Endothelial cell of umbilical vein (primary cell): ENCODE results near the gene SLC27A2. TPM values are rescaled to one million over a fixed set of nuclear protein-coding genes. Genes with fewer than 3 reads are reported as not detected.

ENCODE experiments used
- BruUV-seq: library from RNA; stranded (reverse); fragments of 400-500 nt; replicated peaks from 2 replicates; lab custom pipeline; 2021; lab: Mats Ljungman, UMichigan
- CTCF ChIA-PET: fragments of 300-600, 350-600 bp; sonication (Branson Sonifier 250); formaldehyde crosslinking; loops from one replicate; lab custom pipeline; 2021; ENCODE audit warnings: antibody characterized with exemption, inconsistent platforms; lab: Charles Lee
- POLR2A ChIA-PET: fragments of 300-600, 350-600 bp; sonication (Branson Sonifier 250); formaldehyde crosslinking; loops from one replicate; lab custom pipeline; 2021; ENCODE audit warnings: antibody characterized with exemption, inconsistent platforms; lab: Charles Lee
- DNase-seq: peaks from one replicate; pipeline ENCODE4 v3.0.0-alpha.2; 2011; ENCODE audit warnings: low read depth, low spot score
- FAIRE-seq: peaks from 2 replicates; lab custom pipeline; 2011; peaks lifted over from hg19 to GRCh38; lab: Jason Lieb, UNC
- H2AFZ ChIP-seq: 2 replicates; pipeline ENCODE4 v1.6.0; 2012; ENCODE audit warnings: low read depth, low read length, control low read depth, inconsistent platforms
- H3K27ac ChIP-seq: 2 replicates; pipeline ENCODE4 v1.5.1; 2011; ENCODE audit warnings: low read depth, mild to moderate bottlenecking, control low read depth, low read length, moderate library complexity; ENCODE audit not compliant: insufficient read depth
- H3K27me3 ChIP-seq, 2 experiments: 2 replicates each; pipeline versions ENCODE4 v1.6.0 to v1.6.1; 2011; ENCODE audit warnings: low read length in 2 of 2, mixed read lengths in 1 of 2; ENCODE audit not compliant: control insufficient read depth in 2 of 2, insufficient read depth in 2 of 2
- H3K36me3 ChIP-seq, 2 experiments: 2 replicates in 1 of 2; 3 replicates in 1 of 2; pipeline ENCODE4 v1.5.1; 2011; ENCODE audit warnings: low read length in 2 of 2, mild to moderate bottlenecking in 1 of 2, moderate library complexity in 1 of 2; ENCODE audit not compliant: control insufficient read depth in 2 of 2, insufficient read depth in 2 of 2; ENCODE audit errors: extremely low read depth in 1 of 2
- H3K4me1 ChIP-seq: 3 replicates; pipeline ENCODE4 v1.5.1; 2011; ENCODE audit warnings: mild to moderate bottlenecking, low read length; ENCODE audit not compliant: control insufficient read depth, insufficient read depth; ENCODE audit errors: extremely low read depth
- H3K4me2 ChIP-seq: 2 replicates; pipeline ENCODE4 v1.6.1; 2011; ENCODE audit warnings: low read length, control low read depth, mixed read lengths; ENCODE audit not compliant: insufficient read depth
- H3K4me3 ChIP-seq, 3 experiments: fragments of 200-600 bp in 1 of 3; sonication (generic), shearing (Covaris generic) in 1 of 3; replicated peaks in 1 of 3; 2 replicates each; pipeline ENCODE4 v1.5.1; 2011 to 2016; ENCODE audit warnings: control low read depth in 3 of 3, low read length in 3 of 3, mild to moderate bottlenecking in 2 of 3, inconsistent platforms in 1 of 3, low read depth in 1 of 3, moderate library complexity in 1 of 3; ENCODE audit not compliant: insufficient read depth in 1 of 3
- H3K79me2 ChIP-seq: 2 replicates; pipeline ENCODE4 v1.6.0; 2012; ENCODE audit warnings: low read length, inconsistent platforms; ENCODE audit not compliant: control insufficient read depth, insufficient read depth
- H3K9ac ChIP-seq: replicated peaks from 2 replicates; pipeline ENCODE3; 2011; ENCODE audit warnings: low read length, control low read depth; ENCODE audit not compliant: insufficient read depth; ENCODE audit errors: extremely low read depth
- H3K9me1 ChIP-seq: replicated peaks from 3 replicates; pipeline ENCODE4 v1.6.0; 2011; ENCODE audit warnings: mild to moderate bottlenecking, low read length; ENCODE audit not compliant: control insufficient read depth, insufficient read depth; ENCODE audit errors: extremely low read depth
- H3K9me3 ChIP-seq: replicated peaks from 2 replicates; pipeline ENCODE4 v1.5.1; 2012; ENCODE audit warnings: low read length, inconsistent platforms; ENCODE audit not compliant: control insufficient read depth, insufficient read depth
- H4K20me1 ChIP-seq: replicated peaks from 2 replicates; pipeline ENCODE3; 2011; ENCODE audit warnings: mild to moderate bottlenecking, low read length; ENCODE audit not compliant: control insufficient read depth, insufficient read depth; ENCODE audit errors: extremely low read depth
- CTCF ChIP-seq, 2 donors: IDR thresholded peaks; 1 replicate in 1 of 2; 2 replicates in 1 of 2; pipeline ENCODE4 v1.5.1; 2011; ENCODE audit warnings: low read length in 2 of 2, mild to moderate bottlenecking in 2 of 2, moderate library complexity in 2 of 2, control low read depth in 1 of 2, inconsistent platforms in 1 of 2, low read depth in 1 of 2; ENCODE audit not compliant: insufficient read depth in 1 of 2; ENCODE audit errors: extremely low read depth in 1 of 2
- EZH2 ChIP-seq: IDR thresholded peaks from 2 replicates; pipeline ENCODE4 v1.6.1; 2012; ENCODE audit warnings: borderline replicate concordance, low read depth, mild to moderate bottlenecking, moderate library complexity, low read length, inconsistent platforms; ENCODE audit not compliant: severe bottlenecking
- FOS ChIP-seq: IDR thresholded peaks from 2 replicates; pipeline ENCODE4 v1.6.1; 2011; ENCODE audit warnings: mild to moderate bottlenecking, low read length, moderate library complexity, borderline replicate concordance; ENCODE audit not compliant: insufficient read depth
- GATA2 ChIP-seq: IDR thresholded peaks from 2 replicates; pipeline ENCODE4 v1.7.0; 2011; ENCODE audit warnings: low read depth, mild to moderate bottlenecking, moderate library complexity, mixed read lengths, low read length; ENCODE audit not compliant: insufficient read length, insufficient read depth
- JUN ChIP-seq: IDR thresholded peaks from 2 replicates; pipeline ENCODE4 v1.6.1; 2011; ENCODE audit warnings: borderline replicate concordance, low read depth; ENCODE audit not compliant: insufficient read length, insufficient read depth
- MAX ChIP-seq: IDR thresholded peaks from 2 replicates; pipeline ENCODE4 v1.6.1; 2011; ENCODE audit not compliant: insufficient read depth, insufficient read length
- MYC ChIP-seq: IDR thresholded peaks from one replicate; pipeline ENCODE4 v1.6.1; 2011; ENCODE audit warnings: mild to moderate bottlenecking, low read depth, low read length
- POLR2A ChIP-seq: IDR thresholded peaks from 2 replicates; pipeline ENCODE4 v1.6.1; 2012; ENCODE audit warnings: low read depth, mild to moderate bottlenecking, control low read depth, low read length
- POLR2AphosphoS5 ChIP-seq: IDR thresholded peaks from 2 replicates; pipeline ENCODE4 v1.6.1; 2012; ENCODE audit warnings: low read depth, mild to moderate bottlenecking, control low read depth, low read length, moderate library complexity; ENCODE audit not compliant: insufficient read depth
- dilution Hi-C: fragments of 300-500 bp; cut with MboI; formaldehyde crosslinking; loops from one replicate; pipeline ENCODE4 v1.15.0; 2019; ENCODE audit warnings: low sequenced_read_pairs; ENCODE audit not compliant: extremely low pct_ligation_motif_present
- intact Hi-C: fragments of 100-400 bp; cut with micrococcal nuclease; formaldehyde crosslinking; loops from one replicate; pipeline ENCODE4 v1.10.0; 2022
- polyA plus RNA-seq, 4 experiments: library from polyadenylated mRNA; depleted of rRNA in 3 of 4; stranded (reverse) in 3 of 4; unstranded in 1 of 4; fragments of >200 nt; gene quantifications; 2 replicates each; pipeline versions ENCODE4 v1.2.1 to v1.2.3, GENCODE V29; 2011 to 2012; ENCODE audit warnings: missing spikeins in 1 of 4
- total RNA-seq: library from RNA; stranded (reverse); gene quantifications from 2 replicates; pipeline ENCODE4 v1.2.3, GENCODE V29; 2021

SLC27A2 gene
- total and polyA plus RNA-seq, 2 donors (not counting 3 experiments of a cell fraction or from before 2014, with no cell fraction given): not detected

GRCh38 chr15:50250760-50251394, 68.9 kb downstream of the SLC27A2 start:
- Histone ChIP-seq H3K4me1 (no peaks in the 10 kb centered on the region), H3K79me2 (no peaks in the 10 kb centered on the region), H3K9ac (no peak overlapping the region), H3K36me3 (no peaks in the 10 kb centered on the region), H3K9me3 (no peaks in the 10 kb centered on the region), H2AFZ (no peak overlapping the region), H3K27me3 (no peaks in the 10 kb centered on the region), H3K4me2 (no peak overlapping the region), H3K4me3 (no peak overlapping the region), H3K9me1 (no peaks in the 10 kb centered on the region), H3K27ac (no peak overlapping the region), H4K20me1 (no peaks in the 10 kb centered on the region)
- BruUV-seq: no TSS peak
- FAIRE-seq: no peak
- no peak for TF ChIP-seq JUN
- no peak for TF ChIP-seq EZH2
- no peak for TF ChIP-seq MYC
- no peak for TF ChIP-seq POLR2A
- no peak for TF ChIP-seq CTCF (IDR thresholded peaks at IDR 0.05; ENCODE audit: extremely low read depth in 1 of 2, insufficient read depth in 1 of 2, low read depth in 1 of 2, low read length in 2 of 2)
- no peak for TF ChIP-seq FOS
- TF ChIP-seq GATA2: no peak
- TF ChIP-seq MAX: no peak
- no peak for TF ChIP-seq POLR2AphosphoS5
- intact Hi-C loops: no loop called here
- ChIA-PET POLR2A (no interaction called here), CTCF (no interaction called here)
- dilution Hi-C loops: no loop called here
- DNase-seq: no peak
